OCI-LY7 (cell line): ENCODE results near the gene MTG2. TPM values are rescaled to one million over a fixed set of nuclear protein-coding genes. Genes with fewer than 3 reads are reported as not detected.

Source experiments
- BruUV-seq: library from RNA; stranded (reverse); fragments of 400-500 nt; replicated peaks from 2 replicates; lab custom pipeline; 2021; lab: Mats Ljungman, UMichigan
- CTCF ChIA-PET: fragments of 300-600 bp; sonication (Branson Sonifier 250); formaldehyde crosslinking; loops from one replicate; lab custom pipeline; 2022; ENCODE audit warnings: antibody characterized with exemption; ENCODE audit not compliant: unreplicated experiment; lab: Charles Lee
- POLR2A ChIA-PET: fragments of 300-600 bp; sonication (Branson Sonifier 250); formaldehyde crosslinking; loops from one replicate; lab custom pipeline; 2022; ENCODE audit warnings: antibody characterized with exemption; lab: Charles Lee
- DNase-seq: peaks from one replicate; pipeline ENCODE4 v3.0.0-alpha.2; 2015; ENCODE audit warnings: low spot score
- H2AFZ ChIP-seq: fragments of 200-600 bp; sonication (generic), shearing (Covaris generic); 2 replicates; pipeline ENCODE4 v1.6.1; 2014; ENCODE audit warnings: mild to moderate bottlenecking, antibody characterized with exemption, low read length, moderate library complexity
- H3K27ac ChIP-seq: fragments of 200-600 bp; sonication (generic); 2 replicates; pipeline ENCODE4 v1.5.1; 2014; ENCODE audit warnings: mixed run types, low read depth, mild to moderate bottlenecking, moderate library complexity, low read length, inconsistent platforms; ENCODE audit not compliant: poor library complexity, severe bottlenecking
- H3K36me3 ChIP-seq: fragments of 200-600 bp; sonication (generic); 2 replicates; pipeline ENCODE4 v1.6.1; 2014; ENCODE audit warnings: mild to moderate bottlenecking, antibody characterized with exemption, low read length, moderate library complexity, mixed read lengths; ENCODE audit not compliant: insufficient read depth
- H3K4me1 ChIP-seq: fragments of 200-600 bp; sonication (generic); 2 replicates; pipeline ENCODE4 v1.5.1; 2014; ENCODE audit warnings: mild to moderate bottlenecking, low read length; ENCODE audit not compliant: insufficient read depth, poor library complexity, severe bottlenecking
- H3K4me2 ChIP-seq: fragments of 200-600 bp; sonication (generic); 2 replicates; pipeline ENCODE4 v1.6.1; 2014; ENCODE audit warnings: mild to moderate bottlenecking, low read length
- H3K4me3 ChIP-seq: fragments of 200-600 bp; sonication (generic); 2 replicates; pipeline ENCODE4 v1.5.1; 2014; ENCODE audit warnings: mild to moderate bottlenecking, low read depth, low read length; ENCODE audit not compliant: poor library complexity, severe bottlenecking
- H3K79me2 ChIP-seq: fragments of 200-600 bp; sonication (generic); 2 replicates; pipeline ENCODE4 v1.6.1; 2016; ENCODE audit warnings: low read depth, mild to moderate bottlenecking, low read length, moderate library complexity, mixed read lengths; ENCODE audit not compliant: insufficient read depth
- H3K9me2 ChIP-seq: fragments of 200-600 bp; sonication (generic); 2 replicates; pipeline ENCODE4 v1.6.1; 2016; ENCODE audit warnings: mild to moderate bottlenecking, low read length, mixed read lengths; ENCODE audit not compliant: insufficient read depth
- H3K9me3 ChIP-seq: fragments of 200-600 bp; sonication (generic); 2 replicates; pipeline ENCODE4 v1.6.1; 2014; ENCODE audit warnings: mild to moderate bottlenecking, mixed run types, low read length, mixed read lengths
- H4K20me1 ChIP-seq: fragments of 200-600 bp; sonication (generic); 2 replicates; pipeline ENCODE4 v1.6.1; 2014; ENCODE audit warnings: mild to moderate bottlenecking, antibody characterized with exemption, low read length, moderate library complexity, mixed read lengths; ENCODE audit not compliant: insufficient read depth
- EZH2phosphoT487 ChIP-seq: fragments of 200-600 bp; sonication (generic); IDR thresholded peaks from 2 replicates; pipeline ENCODE4 v1.6.1; 2018; ENCODE audit warnings: low read depth, borderline replicate concordance, mild to moderate bottlenecking, mixed run types, antibody characterized with exemption, low read length, moderate library complexity, mixed read lengths
- intact Hi-C: fragments of 100-400 bp; cut with micrococcal nuclease; formaldehyde crosslinking; loops from one replicate; pipeline ENCODE4 v1.10.0; 2022; ENCODE audit not compliant: unreplicated experiment
- total RNA-seq, 2 experiments: library from RNA; depleted of rRNA in 1 of 2; stranded (reverse); fragments of >200 nt in 1 of 2; shearing (Covaris generic) in 1 of 2; gene quantifications; 2 replicates each; pipeline ENCODE4 v1.2.3, GENCODE V29; 2014 to 2022
- TF ChIP-seq, protein P1 (sequence below): fragments of 200-600 bp; sonication (generic); conservative IDR thresholded peaks from 2 replicates; pipeline ENCODE4 v1.5.1; 2014; ENCODE audit warnings: mild to moderate bottlenecking, antibody characterized with exemption, low read length, moderate library complexity, mixed read lengths

MTG2 gene
- total RNA-seq, 2 experiments from 2014 or later: 24.1 to 37.5 TPM

DNA sequence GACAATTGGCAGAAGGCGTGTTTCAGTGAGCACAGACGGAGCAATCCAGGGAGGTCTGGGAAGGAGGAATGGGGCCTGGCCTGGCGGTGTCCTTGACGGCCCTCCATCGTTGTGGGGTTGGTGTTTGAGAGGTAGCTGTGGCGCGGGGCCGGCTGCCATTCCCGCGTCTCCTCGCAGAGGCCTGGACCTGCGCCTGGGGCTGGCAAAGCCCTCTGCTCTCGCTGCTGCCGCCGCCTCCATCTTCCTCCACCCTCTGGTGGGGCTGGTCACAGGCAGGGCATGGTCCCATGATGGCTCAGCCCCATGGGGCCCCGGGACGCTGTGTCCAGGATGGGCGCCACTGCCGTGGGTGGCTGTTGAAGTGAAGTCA, 63.1 kb downstream of the MTG2 start:
- Histone ChIP-seq H4K20me1 (no peaks in the 10 kb centered on the region), H3K9me3 (no peaks in the 10 kb centered on the region), H3K4me1 (no peaks in the 10 kb centered on the region), H3K27ac (no peak overlapping the region), H3K9me2 (no peaks in the 10 kb centered on the region), H3K36me3 (no peaks in the 10 kb centered on the region), H3K4me2 (no peak overlapping the region), H3K79me2 (no peaks in the 10 kb centered on the region), H2AFZ (no peak overlapping the region), H3K4me3 (no peak overlapping the region)
- no TSS peak for BruUV-seq
- TF ChIP-seq EZH2phosphoT487: no peak
- TF ChIP-seq, protein P1, sequence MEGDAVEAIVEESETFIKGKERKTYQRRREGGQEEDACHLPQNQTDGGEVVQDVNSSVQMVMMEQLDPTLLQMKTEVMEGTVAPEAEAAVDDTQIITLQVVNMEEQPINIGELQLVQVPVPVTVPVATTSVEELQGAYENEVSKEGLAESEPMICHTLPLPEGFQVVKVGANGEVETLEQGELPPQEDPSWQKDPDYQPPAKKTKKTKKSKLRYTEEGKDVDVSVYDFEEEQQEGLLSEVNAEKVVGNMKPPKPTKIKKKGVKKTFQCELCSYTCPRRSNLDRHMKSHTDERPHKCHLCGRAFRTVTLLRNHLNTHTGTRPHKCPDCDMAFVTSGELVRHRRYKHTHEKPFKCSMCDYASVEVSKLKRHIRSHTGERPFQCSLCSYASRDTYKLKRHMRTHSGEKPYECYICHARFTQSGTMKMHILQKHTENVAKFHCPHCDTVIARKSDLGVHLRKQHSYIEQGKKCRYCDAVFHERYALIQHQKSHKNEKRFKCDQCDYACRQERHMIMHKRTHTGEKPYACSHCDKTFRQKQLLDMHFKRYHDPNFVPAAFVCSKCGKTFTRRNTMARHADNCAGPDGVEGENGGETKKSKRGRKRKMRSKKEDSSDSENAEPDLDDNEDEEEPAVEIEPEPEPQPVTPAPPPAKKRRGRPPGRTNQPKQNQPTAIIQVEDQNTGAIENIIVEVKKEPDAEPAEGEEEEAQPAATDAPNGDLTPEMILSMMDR: no peak
- CTCF ChIA-PET: no interaction called here
- POLR2A ChIA-PET: no interaction called here
- intact Hi-C loops: no loop called here
- no peak for DNase-seq

DNA sequence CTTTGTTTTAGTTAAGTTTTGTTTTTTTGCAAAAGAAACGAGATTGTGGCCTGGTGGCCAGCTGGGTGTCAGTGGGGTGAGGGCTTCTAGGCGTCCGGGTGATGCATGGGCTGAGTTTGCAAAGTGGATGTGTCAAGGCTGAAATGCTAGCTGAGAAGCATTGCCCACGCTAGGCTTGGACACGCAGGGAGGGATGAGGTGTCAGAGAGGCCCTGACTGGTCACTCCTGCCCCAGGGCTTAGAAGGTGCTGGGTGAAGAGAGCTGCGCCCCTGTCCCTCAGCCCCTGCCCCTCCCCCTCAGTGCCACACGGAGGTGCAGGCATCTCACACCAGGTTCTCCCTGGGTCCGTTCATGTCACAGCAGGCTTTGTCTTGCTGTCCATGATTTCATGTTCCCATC, 63.6 kb downstream of the MTG2 start:
- TF ChIP-seq, protein P1: no peak
- TF ChIP-seq EZH2phosphoT487: no peak
- H3K27ac ChIP-seq: no peak overlapping the region
- H3K4me2 ChIP-seq: no peak overlapping the region
- H3K4me3 ChIP-seq: no peak overlapping the region
- H3K36me3 ChIP-seq: no peaks in the 10 kb centered on the region
- H3K4me1 ChIP-seq: no peaks in the 10 kb centered on the region
- no peaks in the 10 kb centered on the region for H3K9me3 ChIP-seq
- no peaks in the 10 kb centered on the region for H3K9me2 ChIP-seq
- DNase-seq: no peak
- no peaks in the 10 kb centered on the region for H4K20me1 ChIP-seq
- no peak overlapping the region for H2AFZ ChIP-seq
- intact Hi-C loops: no loop called here
- ChIA-PET POLR2A (no interaction called here), CTCF (no interaction called here)
- no peaks in the 10 kb centered on the region for H3K79me2 ChIP-seq
- no TSS peak for BruUV-seq

DNA sequence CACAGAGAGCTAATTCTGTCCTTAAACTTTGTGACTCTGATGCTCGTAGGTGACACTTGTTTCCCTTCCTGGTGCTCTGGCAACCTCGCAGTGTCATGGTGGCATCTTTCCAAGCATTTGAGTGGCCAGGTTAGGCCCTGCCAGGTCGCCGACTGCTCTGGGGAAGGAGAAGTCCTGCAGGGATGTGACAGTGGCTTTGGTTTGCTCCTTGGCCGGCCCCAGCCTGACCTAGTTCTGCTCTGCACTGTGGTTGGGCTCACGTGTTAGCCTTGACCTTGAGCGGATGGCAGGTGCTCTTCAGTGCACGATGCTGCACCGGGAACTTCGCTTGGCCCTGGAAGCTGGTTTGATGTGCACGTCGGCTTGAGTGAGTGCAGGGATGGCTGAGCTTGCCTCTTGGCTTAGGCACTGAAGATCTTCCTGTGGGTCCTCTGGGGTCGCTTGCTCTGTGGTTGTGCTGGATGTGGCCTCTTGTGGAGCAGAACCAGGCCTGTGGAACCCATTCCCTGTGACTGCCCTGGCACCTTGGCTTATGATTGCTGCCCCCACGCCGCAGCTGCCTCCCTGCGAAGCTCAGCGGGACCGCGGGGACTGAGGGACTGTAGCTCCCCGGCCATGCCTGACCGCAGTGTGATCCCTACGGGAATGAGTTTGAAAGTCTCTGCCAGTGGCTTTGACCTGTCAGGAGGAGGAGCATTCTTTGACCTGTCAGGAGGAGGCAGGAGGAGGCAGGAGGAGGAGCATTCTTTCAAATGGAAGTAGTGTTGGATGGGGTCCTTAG, 64.2 kb downstream of the MTG2 start:
- Histone ChIP-seq H3K27ac (no peak overlapping the region), H4K20me1 (no peaks in the 10 kb centered on the region), H3K4me2 (no peak overlapping the region), H3K9me2 (no peaks in the 10 kb centered on the region), H3K9me3 (no peaks in the 10 kb centered on the region), H3K36me3 (no peaks in the 10 kb centered on the region), H3K4me3 (no peak overlapping the region), H3K79me2 (no peaks in the 10 kb centered on the region), H2AFZ (no peak overlapping the region), H3K4me1 (no peaks in the 10 kb centered on the region)
- no peak for TF ChIP-seq EZH2phosphoT487
- TF ChIP-seq, protein P1: no peak
- DNase-seq: no peak
- ChIA-PET CTCF (no interaction called here), POLR2A (no interaction called here)
- BruUV-seq: no TSS peak
- intact Hi-C loops: no loop called here
